HG02970 (cell line): ENCODE measurements around the gene RGS5.
"Not testable (repeated sequence)": the region's sequence is repeated elsewhere in the genome, so short reads cannot be mapped to it uniquely, and the experiment has no call there.

Experiments used
- ATAC-seq: cut with Tn5 transposase; IDR thresholded peaks from one replicate; pipeline ENCODE4 v1.9.1; 2021; ENCODE audit warnings: mild to moderate bottlenecking, moderate library complexity, moderate number of reproducible peaks; ENCODE audit not compliant: unreplicated experiment, low FRiP score

The RGS5 gene, protein sequence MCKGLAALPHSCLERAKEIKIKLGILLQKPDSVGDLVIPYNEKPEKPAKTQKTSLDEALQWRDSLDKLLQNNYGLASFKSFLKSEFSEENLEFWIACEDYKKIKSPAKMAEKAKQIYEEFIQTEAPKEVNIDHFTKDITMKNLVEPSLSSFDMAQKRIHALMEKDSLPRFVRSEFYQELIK

DNA sequence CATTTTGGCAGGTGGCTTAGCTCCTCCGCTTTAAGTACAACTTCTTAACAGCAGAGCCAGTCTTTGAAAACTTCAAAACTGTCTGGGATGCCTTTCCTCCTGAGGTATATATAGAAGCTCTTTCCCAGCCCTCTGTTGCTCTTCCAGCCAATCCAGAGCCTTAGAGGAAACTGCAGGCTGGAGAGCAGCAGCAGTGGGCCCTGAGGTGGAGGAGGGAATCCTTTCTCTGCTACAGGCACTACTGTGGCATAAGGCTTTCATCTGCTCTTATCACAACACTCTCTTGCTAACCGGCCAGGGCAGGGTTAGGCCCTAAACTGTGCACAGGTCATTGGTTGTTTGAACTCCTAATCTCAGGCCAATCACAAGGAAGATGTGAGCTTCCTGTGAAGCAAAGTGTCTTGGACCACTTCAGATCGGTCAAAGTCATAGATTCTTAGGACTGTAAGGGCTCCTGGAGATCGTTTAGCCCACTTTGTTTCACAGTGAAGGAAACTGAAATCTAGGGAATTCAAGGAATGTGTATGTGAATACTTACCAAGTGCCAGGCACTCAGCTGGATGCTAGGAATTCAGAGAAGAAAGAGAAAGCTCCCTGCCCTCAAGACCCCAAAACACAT, at the start of gene RGS5:
Gene RGS5, minus strand, starts transcription at position 84 of the 619 bp plus-strand sequence. Its CDS starts 81 bp downstream, at position 3.
- no peak for ATAC-seq

DNA sequence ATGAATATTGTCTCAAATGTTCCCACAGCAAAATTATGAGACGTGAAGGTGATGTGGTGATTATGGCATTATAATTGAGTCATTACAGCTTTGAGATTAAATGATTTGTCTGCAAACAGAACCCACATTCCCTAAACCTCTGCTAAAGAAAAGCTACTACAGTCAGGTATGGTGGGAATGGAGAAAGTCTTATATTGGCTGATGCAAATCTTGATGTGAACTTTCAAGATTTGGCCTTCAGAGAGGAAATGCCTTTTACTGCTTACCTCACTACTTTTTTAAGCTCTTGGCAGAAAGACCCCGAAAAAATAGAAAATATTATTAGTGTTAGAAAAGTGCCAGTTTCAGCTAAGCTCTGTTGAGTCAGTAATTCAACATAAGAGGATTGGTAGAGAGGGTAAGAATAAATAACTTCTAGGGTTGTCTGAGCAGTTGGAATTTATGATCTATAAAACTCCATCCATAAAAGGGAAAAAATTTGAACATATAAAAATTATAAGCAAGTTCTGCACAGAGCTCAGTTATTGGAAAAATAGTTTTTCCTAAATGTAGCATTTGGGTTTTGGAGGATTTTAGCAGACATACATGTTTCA, 47.8 kb upstream of the RGS5 start:
- no peak for ATAC-seq

DNA sequence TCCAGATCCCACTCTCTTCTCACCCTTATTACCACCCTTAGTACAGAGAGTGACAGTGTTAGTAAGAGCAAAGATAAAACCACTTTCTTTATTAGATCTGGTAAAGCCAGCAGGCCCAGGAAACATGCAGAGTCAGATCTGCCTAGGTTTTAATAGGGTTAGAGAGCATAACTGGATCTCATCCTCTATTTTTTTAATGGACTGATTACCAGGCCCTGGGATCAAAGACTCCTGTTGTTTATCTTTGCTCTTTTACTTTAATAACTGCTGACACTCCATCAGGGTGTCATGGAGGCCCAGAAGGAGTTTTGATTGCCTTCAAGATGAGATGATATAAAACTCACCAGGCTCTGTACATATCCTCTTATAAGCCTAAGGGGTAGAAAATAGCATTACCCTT, 45.3 kb upstream of the RGS5 start:
- ATAC-seq = no peak

DNA sequence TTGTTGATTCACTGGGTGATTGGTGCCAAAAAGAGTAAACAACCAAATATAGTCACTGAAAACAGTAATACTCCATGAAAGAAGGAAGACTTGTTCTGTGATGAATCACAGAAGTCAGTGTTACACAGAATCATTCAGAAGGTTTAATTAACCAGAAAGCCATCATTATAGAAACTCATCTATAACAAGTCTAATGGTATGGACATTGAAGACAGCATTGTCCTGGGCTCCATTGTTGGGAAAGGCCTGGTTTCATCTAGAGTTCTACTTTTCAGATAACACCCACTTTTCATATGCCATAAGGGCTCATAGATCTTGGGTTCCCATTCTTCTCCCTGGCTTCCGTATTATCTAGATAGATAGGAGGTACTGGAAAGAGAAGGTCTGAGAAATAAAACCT, 41.9 kb upstream of the RGS5 start:
- not testable (repeated sequence) for ATAC-seq

DNA sequence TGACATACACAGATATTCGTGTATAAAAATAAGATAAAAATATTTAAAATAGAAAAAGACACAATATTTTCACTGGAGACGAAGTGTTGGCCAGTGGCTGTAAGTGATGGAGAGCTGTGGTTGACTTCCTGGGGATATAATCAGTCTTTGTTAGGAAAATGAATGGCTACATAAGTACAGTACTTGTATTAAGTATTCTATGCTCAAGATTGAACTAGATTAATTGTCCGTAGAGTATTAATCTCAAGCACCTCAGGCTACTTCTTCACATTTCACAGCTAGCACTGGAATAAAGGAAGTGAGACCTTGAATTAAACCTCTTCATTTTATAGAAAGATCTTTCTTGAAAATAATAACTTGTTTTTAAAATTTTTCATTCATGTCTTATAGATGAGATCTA, 39.0 kb upstream of the RGS5 start:
- no peak for ATAC-seq

DNA sequence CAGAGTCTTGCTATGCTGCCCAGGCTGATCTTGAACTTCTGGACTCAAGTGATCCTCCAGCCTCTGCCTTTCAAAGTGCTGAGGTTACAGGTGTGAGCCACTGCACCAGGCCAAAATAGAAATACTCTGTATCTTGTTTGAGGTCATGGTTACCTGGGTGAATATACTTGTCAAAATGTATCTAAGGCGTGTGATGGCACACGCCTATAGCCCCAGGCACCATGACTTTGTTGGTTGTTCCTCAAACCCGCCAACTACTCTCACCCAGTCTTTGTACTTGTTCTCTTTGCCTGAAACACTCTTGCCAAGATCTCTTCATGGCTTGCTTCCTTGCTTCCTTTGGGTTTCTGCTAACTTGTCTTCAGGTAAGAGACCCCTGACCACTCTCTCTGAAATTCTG, 38.0 kb upstream of the RGS5 start:
- ATAC-seq = no peak

DNA sequence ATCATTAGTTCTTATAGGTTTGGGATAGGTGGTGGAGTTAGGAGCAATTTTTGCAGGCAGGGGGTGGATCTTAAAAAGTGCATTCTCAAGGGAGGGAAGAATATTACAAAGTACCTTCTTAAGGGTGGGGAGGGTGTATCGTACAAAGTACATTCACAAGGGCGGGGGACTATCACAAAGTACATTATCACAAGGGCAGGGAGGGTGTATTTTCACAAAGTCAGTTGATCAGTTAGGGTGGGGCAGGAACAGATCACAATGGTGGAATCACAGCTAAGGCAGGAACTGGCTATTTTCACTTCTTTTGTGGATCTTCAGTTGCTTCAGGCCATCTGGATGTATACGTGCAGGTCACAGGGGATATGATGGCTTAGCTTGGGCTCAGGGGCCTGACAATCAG, 30.9 kb upstream of the RGS5 start:
- not testable (repeated sequence) for ATAC-seq

DNA sequence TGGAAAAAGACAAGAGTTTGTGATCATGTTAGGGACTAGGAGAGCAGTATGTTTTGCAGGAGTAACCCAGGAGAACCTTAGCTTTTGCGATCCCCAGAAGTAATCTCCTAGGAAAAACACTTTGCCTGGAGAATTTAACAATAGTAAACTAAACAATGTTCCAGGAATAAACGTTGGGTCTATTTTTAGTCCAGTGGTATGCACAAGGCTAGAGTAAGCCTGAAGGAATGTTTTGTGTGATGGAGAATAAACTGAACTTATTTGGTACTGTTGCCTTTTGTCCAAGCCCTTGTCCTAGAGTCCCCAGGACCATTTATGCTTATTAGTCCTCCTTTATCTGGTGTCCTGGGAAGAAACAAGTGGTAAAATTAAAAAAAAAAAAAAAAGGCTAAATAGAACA, 28.7 kb upstream of the RGS5 start:
- no peak for ATAC-seq

DNA sequence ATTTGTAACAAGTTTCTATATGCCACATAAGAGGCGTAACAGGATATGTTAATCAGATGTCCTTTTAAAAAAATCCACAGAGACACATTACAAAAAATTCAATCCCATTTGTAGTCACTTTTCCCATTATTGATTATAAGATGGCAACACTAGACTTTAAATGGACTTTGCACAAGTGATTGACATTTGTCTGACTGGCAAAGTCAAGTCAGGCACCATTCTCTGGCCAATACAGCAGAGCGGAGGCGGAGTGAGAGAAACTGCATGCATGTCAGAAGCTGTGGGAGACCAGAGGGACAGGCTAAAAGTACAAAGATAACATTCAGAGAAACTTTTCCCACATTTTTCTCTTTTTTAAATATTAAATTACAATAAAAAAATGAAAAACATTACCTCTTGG, 28.1 kb upstream of the RGS5 start:
- no peak for ATAC-seq

DNA sequence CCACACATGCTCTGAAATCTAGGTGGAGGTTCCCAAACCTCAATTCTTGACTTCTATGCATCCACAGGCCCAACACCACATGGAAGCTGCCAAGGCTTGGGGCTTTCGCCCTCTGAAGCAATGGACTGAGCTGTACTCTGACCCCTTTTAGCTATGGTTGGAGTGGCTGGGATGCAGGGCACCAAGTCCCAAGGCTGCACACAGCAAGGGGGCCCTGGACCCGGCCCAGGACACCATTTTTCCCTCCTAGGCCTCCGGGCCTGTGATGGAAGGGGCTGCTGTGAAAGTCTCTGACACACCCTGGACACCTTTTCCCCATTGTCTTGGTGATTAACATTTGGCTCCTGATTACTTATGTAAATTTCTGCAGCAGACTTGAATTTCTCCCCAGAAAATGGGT, 25.6 kb upstream of the RGS5 start:
- not testable (repeated sequence) for ATAC-seq

DNA sequence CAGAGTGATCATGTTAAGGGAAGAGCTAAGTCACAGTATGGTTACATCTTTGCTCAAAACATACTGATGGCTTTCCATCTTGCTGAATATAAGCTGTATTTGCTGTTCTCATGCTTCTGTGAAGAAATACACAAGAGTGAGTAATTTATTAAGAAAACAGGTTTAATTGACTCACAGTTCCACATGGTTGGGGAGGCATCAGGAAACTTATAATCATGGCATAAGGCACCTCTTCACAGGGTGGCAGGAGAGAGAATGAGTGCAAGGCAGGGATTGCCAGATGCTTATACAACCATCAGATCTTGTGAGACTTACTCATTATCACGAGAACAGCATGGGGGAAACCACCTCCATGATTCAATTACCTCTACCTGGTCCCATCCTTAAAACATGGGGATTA, 24.4 kb upstream of the RGS5 start:
- ATAC-seq = no peak

DNA sequence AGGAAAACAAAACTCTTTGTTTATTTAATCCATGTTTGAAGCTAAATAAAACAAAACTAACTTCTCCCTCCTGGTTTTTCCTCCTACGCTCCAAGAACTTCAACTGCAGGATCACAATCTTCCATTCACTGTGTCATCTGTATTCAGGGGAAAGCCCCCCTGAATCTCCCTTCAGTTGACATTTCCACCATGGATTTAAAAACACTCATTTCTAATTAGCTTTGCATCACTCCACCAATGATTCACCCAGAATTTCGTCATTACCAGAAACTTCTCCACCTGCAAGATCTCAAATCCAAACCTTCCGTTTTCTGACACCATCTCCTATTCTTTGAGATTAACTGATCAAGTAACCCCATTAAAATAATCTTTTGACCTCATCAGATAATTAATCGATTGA, 10.9 kb upstream of the RGS5 start:
- no peak for ATAC-seq

DNA sequence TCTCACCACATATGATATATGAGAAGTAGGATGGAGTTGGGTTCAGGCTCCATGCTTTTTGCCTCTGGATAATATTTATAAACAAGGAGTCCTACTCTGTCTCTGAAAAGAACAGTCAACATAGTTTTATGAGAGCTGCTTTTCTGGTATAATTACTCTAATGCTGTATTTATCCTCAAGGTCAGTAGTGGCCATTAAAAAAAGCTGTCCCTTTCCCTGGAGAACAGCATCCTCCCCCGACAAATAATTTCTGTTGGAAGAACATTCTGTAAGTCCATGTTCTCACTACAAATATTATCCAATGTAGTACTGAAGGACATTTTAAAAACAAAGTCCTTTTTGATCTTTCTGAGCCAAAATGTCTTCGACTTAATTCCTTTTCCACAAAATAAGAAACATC, 9.0 kb upstream of the RGS5 start:
- no peak for ATAC-seq

DNA sequence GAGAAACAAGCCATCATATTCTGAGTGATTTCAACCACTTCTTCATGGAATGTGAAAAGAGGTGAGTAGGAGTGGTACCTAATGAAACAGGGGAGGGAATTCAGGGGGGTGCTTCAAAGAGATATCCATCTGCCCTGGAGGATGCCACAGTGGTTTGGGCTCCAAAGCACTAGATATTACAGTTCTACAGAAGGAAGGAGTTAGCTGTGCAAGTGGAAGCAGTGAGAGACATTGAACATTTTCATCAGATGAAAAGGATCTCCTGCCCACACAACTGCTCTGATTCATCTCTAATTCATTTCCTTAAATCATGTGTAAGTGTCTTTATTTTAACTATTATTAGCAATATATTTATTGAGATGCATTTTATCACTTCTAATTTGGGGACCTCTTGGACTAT, 2.8 kb upstream of the RGS5 start:
- ATAC-seq = no peak

DNA sequence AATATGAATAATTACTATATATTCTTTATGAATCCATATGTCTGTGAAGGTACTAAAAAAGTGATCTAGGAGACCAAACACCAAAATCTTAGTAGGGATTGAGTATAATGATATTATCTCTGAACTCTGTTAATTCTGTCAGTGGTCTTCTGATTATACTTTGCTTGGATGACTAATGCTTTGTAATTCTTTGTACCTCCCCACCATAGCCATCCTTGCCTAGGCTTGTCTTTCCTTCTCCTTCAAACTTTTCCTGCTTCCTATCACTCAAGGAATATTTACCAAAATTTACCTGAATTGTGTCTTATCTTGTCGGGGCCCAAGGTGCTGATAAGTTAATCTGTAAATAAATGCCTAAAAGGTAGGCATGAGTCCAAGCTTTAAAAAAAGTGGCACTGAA, 845 bp upstream of the RGS5 start:
- ATAC-seq = no peak

DNA sequence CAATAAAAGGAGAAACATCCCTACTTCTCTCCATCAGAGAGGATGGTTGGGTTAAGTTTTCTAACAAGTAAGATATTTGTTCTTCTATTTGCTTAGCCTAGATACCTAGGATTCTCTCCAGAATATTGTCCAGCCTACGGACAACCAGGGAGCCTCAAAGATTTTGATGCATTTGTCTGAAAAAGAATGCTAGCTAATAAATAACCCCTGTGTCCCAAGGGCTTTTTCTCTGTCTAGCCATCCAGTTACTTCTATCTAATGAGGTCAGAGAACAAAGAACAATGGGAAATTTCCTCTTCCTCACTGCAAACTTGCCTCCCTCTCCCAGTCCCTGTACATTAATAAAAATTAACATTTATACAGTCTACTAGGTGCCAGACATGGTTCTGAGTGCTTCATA, 810 bp downstream of the RGS5 start:
- ATAC-seq = no peak

DNA sequence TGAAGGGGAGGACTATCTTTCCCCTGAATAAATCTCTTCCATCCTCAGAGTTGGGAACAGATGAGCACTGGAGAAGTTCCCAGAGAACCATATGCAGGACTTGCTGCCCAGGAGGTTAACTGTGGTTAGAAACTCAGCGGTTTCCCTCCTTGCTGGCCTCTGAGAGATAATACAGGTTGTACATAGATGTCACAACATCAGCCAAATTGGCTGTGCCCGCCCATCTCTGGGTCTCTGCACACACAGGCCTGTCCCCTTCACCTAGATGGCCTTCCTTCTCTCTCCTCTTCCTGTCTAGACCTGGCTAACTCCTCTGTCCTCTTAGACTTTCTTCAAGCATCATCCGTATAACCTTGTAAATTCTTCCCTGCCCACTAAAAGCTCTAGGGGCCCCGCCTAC, 5.7 kb downstream of the RGS5 start:
- ATAC-seq = no peak

DNA sequence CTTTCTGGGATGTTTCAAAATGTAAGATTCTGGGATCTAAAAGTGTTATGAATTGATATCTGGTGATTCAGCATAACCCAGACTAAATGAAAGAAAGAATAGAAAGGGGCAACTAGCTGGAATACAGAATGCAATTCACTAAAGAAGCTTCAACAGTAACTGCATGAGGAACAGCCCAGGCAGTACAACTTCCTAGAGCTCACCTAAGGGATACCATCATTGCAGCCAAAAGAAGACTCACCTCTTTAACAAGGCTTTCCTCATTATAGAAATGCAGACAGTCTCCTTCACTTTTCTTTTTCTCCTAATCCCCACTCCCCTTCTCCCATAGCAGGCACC, 6.3 kb downstream of the RGS5 start:
- no peak for ATAC-seq

DNA sequence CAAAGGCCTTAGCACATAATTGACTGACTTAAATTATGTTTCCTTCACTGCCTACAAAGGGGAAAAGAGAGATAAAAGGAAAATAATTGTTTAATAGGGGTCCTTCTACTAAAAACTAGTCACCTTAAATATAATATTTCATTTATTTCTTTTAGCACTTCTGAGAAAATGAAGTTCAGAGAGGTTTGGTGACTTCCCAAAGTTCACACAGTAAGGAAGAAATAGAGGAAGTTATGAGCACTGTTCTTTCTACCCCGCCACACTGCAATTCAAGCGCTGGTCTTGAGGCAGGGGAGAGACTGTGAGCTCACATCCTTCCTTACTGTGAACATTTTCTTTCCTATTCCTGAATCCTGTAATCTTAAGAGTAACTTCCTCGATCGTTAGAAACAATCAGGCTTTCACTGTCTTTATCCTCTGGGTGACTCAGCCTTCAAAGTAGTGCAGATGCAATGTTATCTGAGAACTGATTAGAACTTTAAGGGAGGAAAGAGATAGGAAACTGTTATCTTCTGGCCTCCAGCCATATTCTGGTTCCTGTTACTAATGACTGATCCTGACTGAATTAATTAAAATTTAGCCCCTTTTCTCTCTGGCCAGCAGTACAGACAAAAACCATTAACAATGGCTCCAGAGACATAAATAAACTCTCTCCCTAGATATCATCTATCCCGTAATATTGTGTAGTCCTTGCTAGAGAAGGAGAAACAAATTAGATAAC, 6.8 kb downstream of the RGS5 start:
- ATAC-seq = no peak

DNA sequence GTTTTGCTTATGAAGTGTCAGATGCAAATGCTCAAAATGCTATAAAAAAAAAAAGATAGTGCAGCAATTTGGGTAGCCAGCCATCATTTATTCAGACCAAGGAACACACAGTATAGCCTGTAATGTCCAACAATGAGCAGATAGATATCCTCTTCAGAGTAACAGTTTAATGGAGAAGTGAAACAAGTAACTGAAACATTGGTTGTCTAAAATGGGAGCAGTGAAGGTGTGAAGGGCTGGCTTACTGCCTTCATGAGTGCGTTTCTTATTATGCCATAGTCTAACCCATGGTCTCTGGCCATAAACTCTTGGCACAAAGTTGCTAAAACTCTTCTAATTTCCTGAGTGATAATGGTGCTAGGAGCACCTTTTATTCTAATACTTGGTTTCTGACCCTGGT, 11.4 kb downstream of the RGS5 start:
- ATAC-seq = no peak

DNA sequence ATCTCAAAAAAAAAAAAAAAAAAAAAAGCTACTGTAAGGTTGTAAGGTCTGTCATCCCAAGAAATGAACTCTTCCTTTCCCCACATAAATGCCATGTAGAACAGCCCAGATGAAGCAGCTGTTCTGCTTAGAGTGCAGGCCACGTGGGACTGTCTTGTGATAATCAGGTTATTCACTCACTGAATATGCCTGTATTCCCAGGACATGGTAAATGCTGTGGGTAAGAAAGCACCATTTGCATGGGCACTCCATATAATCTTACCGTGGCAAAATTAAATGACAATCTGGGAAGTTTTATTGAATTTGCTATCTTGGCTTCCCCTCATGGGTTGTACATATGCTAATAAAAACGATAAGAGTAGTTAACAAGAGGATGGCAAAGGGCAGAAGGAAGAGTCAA, 13.8 kb downstream of the RGS5 start:
- no peak for ATAC-seq

DNA sequence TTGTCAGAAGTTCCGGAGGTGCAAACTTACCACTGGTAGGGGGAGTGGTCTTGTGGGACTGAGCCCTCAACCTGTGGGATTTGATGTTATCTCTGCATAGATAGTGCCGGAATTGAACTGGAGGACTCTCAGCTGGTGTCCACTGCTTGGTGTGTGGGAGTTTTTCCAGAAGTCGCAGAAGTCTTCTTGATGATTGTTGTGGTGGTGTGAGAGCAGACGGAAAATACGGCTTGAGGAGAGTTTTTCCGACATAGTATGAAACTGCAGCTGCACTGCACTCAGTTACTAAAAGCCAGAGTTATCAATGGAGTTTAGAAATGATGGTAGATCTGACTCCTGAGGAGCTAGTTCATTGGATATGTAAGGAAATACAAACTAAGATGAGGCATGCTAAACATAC, 14.9 kb downstream of the RGS5 start:
- ATAC-seq = no peak
